SU-DHL-6 (cell line): ENCODE measurements around the gene UNC119B.

Experiments
- H2AFZ ChIP-seq: fragments of 200-600 bp; sonication (generic); 2 replicates; pipeline ENCODE4 v1.6.1; 2014; ENCODE audit warnings: low read depth, mild to moderate bottlenecking, moderate library complexity, mixed read lengths, antibody characterized with exemption, low read length; ENCODE audit not compliant: severe bottlenecking
- H3F3A ChIP-seq: fragments of 200-600 bp; shearing (Covaris generic); 2 replicates; pipeline ENCODE4 v1.6.0; 2016; ENCODE audit warnings: antibody characterized with exemption, mild to moderate bottlenecking; ENCODE audit not compliant: insufficient read depth
- H3K27ac ChIP-seq: fragments of 200-600 bp; sonication (generic); 2 replicates; pipeline ENCODE4 v1.5.1; 2016; ENCODE audit warnings: low read depth, mild to moderate bottlenecking, low read length, moderate library complexity, mixed read lengths
- H3K27me3 ChIP-seq: fragments of 200-600 bp; sonication (generic), shearing (Covaris generic); 2 replicates; pipeline ENCODE4 v1.6.0; 2014; ENCODE audit warnings: mild to moderate bottlenecking, low read length
- H3K36me3 ChIP-seq: fragments of 200-600 bp; sonication (generic); 2 replicates; pipeline ENCODE4 v1.6.1; 2014; ENCODE audit warnings: mild to moderate bottlenecking, low read length, mixed read lengths
- H3K4me2 ChIP-seq: fragments of 300-600, 200-600 bp; shearing (Covaris generic), sonication (generic); 2 replicates; pipeline ENCODE4 v1.6.0; 2014; ENCODE audit warnings: low read length, low read depth, mild to moderate bottlenecking; ENCODE audit not compliant: poor library complexity, severe bottlenecking
- H3K4me3 ChIP-seq: fragments of 200-600 bp; sonication (generic); 2 replicates; pipeline ENCODE4 v1.5.1; 2014; ENCODE audit warnings: antibody characterized with exemption, low read length, mild to moderate bottlenecking, mixed read lengths; ENCODE audit not compliant: insufficient read depth, poor library complexity, severe bottlenecking
- H3K79me2 ChIP-seq: fragments of 200-600 bp; sonication (generic); 2 replicates; pipeline ENCODE4 v1.6.1; 2014; ENCODE audit warnings: mild to moderate bottlenecking, low read length, moderate library complexity; ENCODE audit not compliant: insufficient read depth
- H3K9ac ChIP-seq: fragments of 200-600 bp; sonication (generic); 2 replicates; pipeline ENCODE4 v1.7.0; 2014; ENCODE audit warnings: mild to moderate bottlenecking, low read length
- H3K9me2 ChIP-seq: fragments of 200-600 bp; sonication (generic); replicated peaks from 2 replicates; pipeline ENCODE4 v1.6.1; 2014; ENCODE audit warnings: low read length; ENCODE audit not compliant: insufficient read depth
- H3K9me3 ChIP-seq: fragments of 200-600 bp; sonication (generic); 2 replicates; pipeline ENCODE4 v1.6.1; 2014; ENCODE audit warnings: low read length, mixed read lengths; ENCODE audit not compliant: insufficient read depth
- H4K20me1 ChIP-seq: fragments of 200-600 bp; sonication (generic); 2 replicates; pipeline ENCODE4 v1.6.1; 2014; ENCODE audit warnings: low read depth, mild to moderate bottlenecking, antibody characterized with exemption, low read length, moderate library complexity, mixed read lengths
- CTCF ChIP-seq: fragments of 200-600 bp; sonication (generic); IDR thresholded peaks from one replicate; pipeline ENCODE4 v1.5.1; 2017; ENCODE audit warnings: antibody characterized with exemption, mild to moderate bottlenecking, low read length, moderate library complexity; ENCODE audit not compliant: insufficient read depth, poor library complexity, severe bottlenecking
- EZH2phosphoT487 ChIP-seq: fragments of 200-600 bp; sonication (generic), shearing (Covaris generic); conservative IDR thresholded peaks from 2 replicates; pipeline ENCODE4 v1.6.1; 2018; ENCODE audit warnings: mild to moderate bottlenecking, antibody characterized with exemption, low read length, moderate library complexity, mixed read lengths

Gene UNC119B

DNA sequence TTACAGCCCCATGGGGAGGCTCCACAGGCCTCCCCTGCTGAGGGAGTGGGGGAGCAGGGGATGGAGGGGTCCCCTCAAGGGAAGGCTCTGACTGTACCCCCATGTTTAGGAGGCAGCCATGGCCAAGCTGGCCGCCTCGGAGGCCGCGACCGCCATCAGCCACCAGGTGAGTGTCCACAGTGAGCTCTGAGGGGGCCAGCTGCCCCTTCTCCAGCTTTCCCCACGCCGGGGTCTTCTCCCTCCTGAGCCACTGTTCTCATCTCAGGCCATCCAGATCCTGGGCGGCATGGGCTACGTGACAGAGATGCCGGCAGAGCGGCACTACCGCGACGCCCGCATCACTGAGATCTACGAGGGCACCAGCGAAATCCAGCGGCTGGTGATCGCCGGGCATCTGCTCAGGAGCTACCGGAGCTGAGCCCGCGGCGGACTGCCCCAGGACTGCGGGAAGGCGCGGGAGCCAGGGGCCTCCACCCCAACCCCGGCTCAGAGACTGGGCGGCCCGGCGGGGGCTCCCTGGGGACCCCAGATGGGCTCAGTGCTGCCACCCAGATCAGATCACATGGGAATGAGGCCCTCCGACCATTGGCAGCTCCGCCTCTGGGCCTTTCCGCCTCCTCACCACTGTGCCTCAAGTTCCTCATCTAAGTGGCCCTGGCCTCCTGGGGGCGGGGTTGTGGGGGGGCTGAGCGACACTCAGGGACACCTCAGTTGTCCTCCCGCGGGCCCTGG, 28.9 kb downstream of the UNC119B start:
- no peak overlapping the region for H3K4me3 ChIP-seq
- H3K27me3 ChIP-seq = no peaks in the 10 kb centered on the region
- no peaks in the 10 kb centered on the region for H3K36me3 ChIP-seq
- no peak overlapping the region for H3K27ac ChIP-seq
- H3K9me3 ChIP-seq = no peaks in the 10 kb centered on the region
- H3F3A ChIP-seq = no peaks in the 10 kb centered on the region
- no peaks in the 10 kb centered on the region for H4K20me1 ChIP-seq
- no peak overlapping the region for H3K9ac ChIP-seq
- TF ChIP-seq EZH2phosphoT487 (no peak), CTCF (no peak)
- H2AFZ ChIP-seq = no peak overlapping the region
- H3K79me2 ChIP-seq = no peaks in the 10 kb centered on the region
- H3K4me2 ChIP-seq = no peak overlapping the region
- H3K9me2 ChIP-seq = no peaks in the 10 kb centered on the region

DNA sequence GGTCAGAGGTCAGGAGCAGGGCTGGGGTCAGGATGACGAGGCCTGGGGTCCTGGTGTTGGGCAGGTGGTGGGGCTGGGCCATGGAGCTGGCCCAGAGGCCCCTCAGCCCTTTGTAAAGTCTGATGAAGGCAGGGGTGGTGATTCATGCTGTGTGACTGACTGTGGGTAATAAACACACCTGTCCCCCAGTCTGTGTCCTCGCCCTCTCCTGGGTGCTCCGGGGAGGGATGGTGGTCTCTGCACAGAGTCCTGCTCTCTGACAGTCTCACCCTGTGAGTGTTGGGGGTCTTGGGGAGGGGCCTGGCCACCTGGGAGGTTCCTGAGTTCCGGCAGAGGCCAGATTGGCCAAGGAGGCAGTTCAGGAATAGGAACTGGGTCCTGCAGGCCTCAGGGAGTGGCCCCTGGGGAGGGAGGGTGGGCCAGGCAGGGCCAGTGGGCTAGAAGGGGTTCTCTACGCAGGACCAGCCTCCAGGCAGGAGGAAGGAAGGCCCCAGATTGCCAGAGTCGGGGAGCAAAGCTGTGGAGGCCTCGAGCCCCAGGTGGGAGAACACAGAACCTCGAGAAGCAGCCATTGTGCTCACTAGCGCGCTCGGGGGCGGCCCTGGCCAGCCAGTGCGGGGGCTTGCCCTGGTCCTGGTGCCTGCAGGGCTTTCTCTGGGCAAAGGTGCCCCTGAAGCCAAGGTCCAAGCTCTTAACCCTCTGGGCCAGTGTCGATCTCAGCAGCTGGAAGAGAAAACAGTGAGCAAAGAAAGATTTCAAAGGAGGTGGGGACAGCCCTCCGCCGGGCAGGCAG, 29.8 kb downstream of the UNC119B start:
- no peaks in the 10 kb centered on the region for H3K36me3 ChIP-seq
- no peaks in the 10 kb centered on the region for H3K9me3 ChIP-seq
- no peaks in the 10 kb centered on the region for H3F3A ChIP-seq
- no peaks in the 10 kb centered on the region for H3K9me2 ChIP-seq
- H3K4me3 ChIP-seq = no peak overlapping the region
- TF ChIP-seq EZH2phosphoT487 = no peak
- TF ChIP-seq CTCF = no peak
- no peaks in the 10 kb centered on the region for H3K79me2 ChIP-seq
- no peak overlapping the region for H3K4me2 ChIP-seq
- no peak overlapping the region for H3K9ac ChIP-seq
- no peak overlapping the region for H2AFZ ChIP-seq
- H4K20me1 ChIP-seq = no peaks in the 10 kb centered on the region
- no peaks in the 10 kb centered on the region for H3K27me3 ChIP-seq
- H3K27ac ChIP-seq = no peak overlapping the region

GRCh38 chr12:120740871-120741270, 30.6 kb downstream of the UNC119B start:
- TF ChIP-seq EZH2phosphoT487 = no peak
- TF ChIP-seq CTCF = no peak
- H3K27ac ChIP-seq = no peak overlapping the region

More at GRCh38 chr12:120740871-120741270, 30.6 kb downstream of the UNC119B start:
- H2AFZ ChIP-seq = no peak overlapping the region
- no peak overlapping the region for H3K9ac ChIP-seq
- H3F3A ChIP-seq = no peaks in the 10 kb centered on the region
- no peak overlapping the region for H3K4me2 ChIP-seq
- no peaks in the 10 kb centered on the region for H3K36me3 ChIP-seq
- H3K27me3 ChIP-seq = no peaks in the 10 kb centered on the region
- H3K79me2 ChIP-seq = no peaks in the 10 kb centered on the region
- H3K9me3 ChIP-seq = no peaks in the 10 kb centered on the region
- H4K20me1 ChIP-seq = no peaks in the 10 kb centered on the region
- H3K9me2 ChIP-seq = no peaks in the 10 kb centered on the region
- no peak overlapping the region for H3K4me3 ChIP-seq
